OCI-LY7 (cell line): ENCODE data around the gene RAB24. TPM values are rescaled to one million over a fixed set of nuclear protein-coding genes. Genes with fewer than 3 reads are reported as not detected.

ENCODE experiments used
- BruUV-seq: library from RNA; stranded (reverse); fragments of 400-500 nt; replicated peaks from 2 replicates; lab custom pipeline; 2021; lab: Mats Ljungman, UMichigan
- CTCF ChIA-PET: fragments of 300-600 bp; sonication (Branson Sonifier 250); formaldehyde crosslinking; loops from one replicate; lab custom pipeline; 2022; ENCODE audit warnings: antibody characterized with exemption; ENCODE audit not compliant: unreplicated experiment; lab: Charles Lee
- POLR2A ChIA-PET: fragments of 300-600 bp; sonication (Branson Sonifier 250); formaldehyde crosslinking; loops from one replicate; lab custom pipeline; 2022; ENCODE audit warnings: antibody characterized with exemption; lab: Charles Lee
- DNase-seq: peaks from one replicate; pipeline ENCODE4 v3.0.0-alpha.2; 2015; ENCODE audit warnings: low spot score
- H2AFZ ChIP-seq: fragments of 200-600 bp; sonication (generic), shearing (Covaris generic); 2 replicates; pipeline ENCODE4 v1.6.1; 2014; ENCODE audit warnings: mild to moderate bottlenecking, antibody characterized with exemption, low read length, moderate library complexity
- H3K27ac ChIP-seq: fragments of 200-600 bp; sonication (generic); 2 replicates; pipeline ENCODE4 v1.5.1; 2014; ENCODE audit warnings: mixed run types, low read depth, mild to moderate bottlenecking, moderate library complexity, low read length, inconsistent platforms; ENCODE audit not compliant: poor library complexity, severe bottlenecking
- H3K36me3 ChIP-seq: fragments of 200-600 bp; sonication (generic); 2 replicates; pipeline ENCODE4 v1.6.1; 2014; ENCODE audit warnings: mild to moderate bottlenecking, antibody characterized with exemption, low read length, moderate library complexity, mixed read lengths; ENCODE audit not compliant: insufficient read depth
- H3K4me1 ChIP-seq: fragments of 200-600 bp; sonication (generic); 2 replicates; pipeline ENCODE4 v1.5.1; 2014; ENCODE audit warnings: mild to moderate bottlenecking, low read length; ENCODE audit not compliant: insufficient read depth, poor library complexity, severe bottlenecking
- H3K4me2 ChIP-seq: fragments of 200-600 bp; sonication (generic); 2 replicates; pipeline ENCODE4 v1.6.1; 2014; ENCODE audit warnings: mild to moderate bottlenecking, low read length
- H3K4me3 ChIP-seq: fragments of 200-600 bp; sonication (generic); 2 replicates; pipeline ENCODE4 v1.5.1; 2014; ENCODE audit warnings: mild to moderate bottlenecking, low read depth, low read length; ENCODE audit not compliant: poor library complexity, severe bottlenecking
- H3K79me2 ChIP-seq: fragments of 200-600 bp; sonication (generic); 2 replicates; pipeline ENCODE4 v1.6.1; 2016; ENCODE audit warnings: low read depth, mild to moderate bottlenecking, low read length, moderate library complexity, mixed read lengths; ENCODE audit not compliant: insufficient read depth
- H3K9me2 ChIP-seq: fragments of 200-600 bp; sonication (generic); 2 replicates; pipeline ENCODE4 v1.6.1; 2016; ENCODE audit warnings: mild to moderate bottlenecking, low read length, mixed read lengths; ENCODE audit not compliant: insufficient read depth
- H3K9me3 ChIP-seq: fragments of 200-600 bp; sonication (generic); 2 replicates; pipeline ENCODE4 v1.6.1; 2014; ENCODE audit warnings: mild to moderate bottlenecking, mixed run types, low read length, mixed read lengths
- H4K20me1 ChIP-seq: fragments of 200-600 bp; sonication (generic); 2 replicates; pipeline ENCODE4 v1.6.1; 2014; ENCODE audit warnings: mild to moderate bottlenecking, antibody characterized with exemption, low read length, moderate library complexity, mixed read lengths; ENCODE audit not compliant: insufficient read depth
- CTCF ChIP-seq: fragments of 200-600 bp; sonication (generic); conservative IDR thresholded peaks from 2 replicates; pipeline ENCODE4 v1.5.1; 2014; ENCODE audit warnings: mild to moderate bottlenecking, antibody characterized with exemption, low read length, moderate library complexity, mixed read lengths
- EZH2phosphoT487 ChIP-seq: fragments of 200-600 bp; sonication (generic); IDR thresholded peaks from 2 replicates; pipeline ENCODE4 v1.6.1; 2018; ENCODE audit warnings: low read depth, borderline replicate concordance, mild to moderate bottlenecking, mixed run types, antibody characterized with exemption, low read length, moderate library complexity, mixed read lengths
- intact Hi-C: fragments of 100-400 bp; cut with micrococcal nuclease; formaldehyde crosslinking; loops from one replicate; pipeline ENCODE4 v1.10.0; 2022; ENCODE audit not compliant: unreplicated experiment
- total RNA-seq, 2 experiments: library from RNA; depleted of rRNA in 1 of 2; stranded (reverse); fragments of >200 nt in 1 of 2; shearing (Covaris generic) in 1 of 2; gene quantifications; 2 replicates each; pipeline ENCODE4 v1.2.3, GENCODE V29; 2014 to 2022

RAB24 gene
- total RNA-seq, 2 experiments from 2014 or later, result 25.8 to 36.1 TPM

DNA sequence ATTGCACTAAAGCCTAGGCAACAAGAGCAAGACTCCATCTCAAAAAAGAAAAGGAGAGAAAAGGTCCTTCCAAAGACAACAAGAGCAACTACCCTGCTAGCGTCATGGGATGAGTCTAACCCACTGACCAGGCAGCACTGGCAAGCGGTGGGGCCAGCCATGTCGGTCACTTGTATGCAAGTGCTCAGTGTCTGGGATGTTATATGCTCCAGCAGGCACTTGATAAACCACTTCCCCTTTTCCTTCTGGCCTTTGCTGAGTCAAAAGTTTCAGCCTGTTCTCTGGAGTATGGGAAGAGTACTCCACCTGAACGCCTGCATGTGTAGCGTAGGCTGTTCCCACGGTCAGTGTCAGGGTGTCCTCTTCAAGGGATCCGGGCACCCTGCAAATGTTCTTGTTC, 17.4 kb upstream of the RAB24 start:
- H3K4me2 ChIP-seq, result no peak overlapping the region

DNA sequence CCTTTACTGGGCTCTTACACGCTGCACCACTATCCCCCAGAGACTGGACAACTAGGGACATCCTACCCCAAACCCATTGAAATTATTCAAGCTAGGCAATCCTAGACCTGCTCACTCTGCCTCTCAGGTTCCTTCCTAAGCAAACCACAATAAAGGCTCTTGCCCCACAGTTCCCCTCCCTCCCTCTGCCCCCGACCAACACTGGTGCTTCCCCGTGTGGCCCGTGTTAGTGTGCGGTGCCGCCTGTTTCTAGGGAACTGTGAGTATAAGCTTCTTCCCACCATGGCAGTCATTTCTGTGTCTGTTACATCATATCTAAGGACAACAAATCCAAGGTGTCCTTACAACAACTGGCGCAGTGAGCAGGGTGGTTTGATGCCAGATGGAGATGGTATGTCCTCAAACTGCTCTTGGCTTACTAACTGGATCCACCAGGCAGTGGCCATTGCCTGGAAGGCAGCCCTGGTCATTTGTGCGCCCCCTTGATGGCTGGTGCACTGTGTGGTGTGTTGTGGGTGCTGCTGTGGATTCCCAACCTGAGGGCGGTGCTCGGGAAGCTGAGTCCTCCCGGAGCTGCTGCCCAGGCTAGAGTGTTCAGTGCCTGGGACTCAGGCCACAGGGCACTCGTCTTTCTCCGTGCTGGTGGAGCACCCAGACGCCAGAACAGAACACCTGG, 16.5 kb upstream of the RAB24 start:
- Histone ChIP-seq H2AFZ (no peak overlapping the region), H3K4me2 (no peak overlapping the region), H3K4me1 (peaks cover 4% of the 10 kb centered on the region), H4K20me1 (no peaks in the 10 kb centered on the region), H3K9me3 (no peaks in the 10 kb centered on the region), H3K4me3 (no peak overlapping the region), H3K9me2 (no peaks in the 10 kb centered on the region), H3K79me2 (no peaks in the 10 kb centered on the region), H3K27ac (no peak overlapping the region), H3K36me3 (peaks cover 6% of the 10 kb centered on the region; the same call in 1 of the 2 replicates)
- DNase-seq, result no peak
- intact Hi-C loops, result no loop called here
- no TSS peak for BruUV-seq
- ChIA-PET POLR2A (interaction anchor here (0.6 to 0.8 kb wide), 2 partner anchors 23 to 31 kb away, joined by 3 read pairs; no protein-coding TSS in a partner anchor), CTCF (no interaction called here)
- TF ChIP-seq EZH2phosphoT487 (no peak), CTCF (no peak)

More for the DNA sequence above, 17.4 kb upstream of the RAB24 start:
- Histone ChIP-seq H3K9me3 (no peaks in the 10 kb centered on the region), H4K20me1 (no peaks in the 10 kb centered on the region), H3K9me2 (no peaks in the 10 kb centered on the region), H3K79me2 (no peaks in the 10 kb centered on the region), H3K4me3 (no peak overlapping the region), H3K27ac (no peak overlapping the region), H3K4me1 (peaks cover 4% of the 10 kb centered on the region), H2AFZ (no peak overlapping the region), H3K36me3 (peaks cover 6% of the 10 kb centered on the region; the same call in 1 of the 2 replicates)
- intact Hi-C loops, result no loop called here
- CTCF ChIA-PET, result no interaction called here
- POLR2A ChIA-PET, result interaction anchor here (0.6 to 0.7 kb wide), 3 partner anchors 24 to 324 kb away, joined by 3 to 4 read pairs (median 3); no protein-coding TSS in a partner anchor
- BruUV-seq, result no TSS peak
- DNase-seq, result no peak
- TF ChIP-seq EZH2phosphoT487, result no peak
- no peak for TF ChIP-seq CTCF

GRCh38 chr5:177317959-177318377, 14.4 kb upstream of the RAB24 start:
- no peak overlapping the region for H2AFZ ChIP-seq
- H3K27ac ChIP-seq, result no peak overlapping the region
- no peaks in the 10 kb centered on the region for H4K20me1 ChIP-seq
- CTCF ChIA-PET, result no interaction called here
- no TSS peak for BruUV-seq
- no peaks in the 10 kb centered on the region for H3K9me2 ChIP-seq
- H3K4me2 ChIP-seq, result no peak overlapping the region
- POLR2A ChIA-PET, result interaction anchor here (0.7 kb wide), 1 partner anchor 482 kb away, joined by 3 read pairs; no protein-coding TSS in a partner anchor
- H3K36me3 ChIP-seq, result peaks cover 6% of the 10 kb centered on the region; the same call in 1 of the 2 replicates
- intact Hi-C loops, result loop anchor here (1.0 kb wide), 2 partner anchors 72 to 136 kb away; no protein-coding TSS in a partner anchor
- peak; percentile 99 for TF ChIP-seq CTCF
- TF ChIP-seq EZH2phosphoT487, result no peak
- DNase-seq, result peak; percentile 82
- H3K4me1 ChIP-seq, result peaks cover 11% of the 10 kb centered on the region
- no peaks in the 10 kb centered on the region for H3K79me2 ChIP-seq
- H3K4me3 ChIP-seq, result no peak overlapping the region
- no peaks in the 10 kb centered on the region for H3K9me3 ChIP-seq
